Smooth muscle cell of bladder (primary cell): ENCODE measurements around the gene NFATC2. TPM values are rescaled to one million over a fixed set of nuclear protein-coding genes. Genes with fewer than 3 reads are reported as not detected.

Experiments
- total RNA-seq: library from RNA; depleted of rRNA; stranded (reverse); fragments of >200 nt; gene quantifications from 2 replicates; pipeline ENCODE4 v1.2.3, GENCODE V29; 2014

The NFATC2 gene
- total RNA-seq, result under 0.01 TPM in 2 replicates

DNA sequence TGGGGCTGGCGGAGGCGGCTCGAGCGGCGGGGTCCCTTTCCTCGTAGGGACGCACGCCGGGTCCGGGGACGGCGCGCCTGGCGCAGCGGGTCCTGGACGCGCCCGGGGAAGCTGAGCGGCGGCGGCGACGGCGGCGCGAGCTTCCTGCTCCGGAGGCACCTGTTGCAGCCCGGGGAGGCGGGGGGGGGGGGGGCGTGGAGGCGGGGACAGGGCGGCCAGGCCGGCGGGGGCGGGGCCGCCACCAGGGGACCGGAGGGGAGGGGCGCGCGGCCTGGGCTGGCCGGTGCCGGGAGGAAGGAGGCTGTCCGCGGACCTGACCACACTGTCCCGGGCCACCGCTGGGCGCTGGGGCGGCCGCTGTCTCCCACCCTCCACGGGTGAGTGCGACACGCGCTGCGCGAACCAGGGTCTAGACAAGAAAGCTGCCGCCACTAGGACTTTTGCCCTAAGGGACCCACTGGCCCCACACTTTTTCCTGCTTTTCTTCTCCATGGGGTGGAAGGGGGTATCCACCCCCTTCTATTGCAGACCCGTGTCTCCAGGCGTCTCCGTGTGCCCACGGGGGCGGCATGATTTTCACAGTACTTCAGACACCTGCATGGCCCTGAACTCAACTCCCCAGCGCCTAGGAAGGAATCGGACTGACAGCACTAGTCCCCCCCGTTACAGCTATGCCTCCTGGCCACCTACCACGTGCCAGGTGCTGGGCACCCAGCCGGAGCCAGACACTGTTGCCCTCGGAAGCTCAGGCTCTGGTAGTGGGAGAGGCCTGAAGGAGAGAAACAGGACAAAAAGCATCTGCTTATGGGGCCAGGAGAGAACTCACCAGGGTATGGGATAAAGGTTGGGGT lies at the start of gene NFATC2:
Gene NFATC2, minus strand, starts transcription at position 149 of the 851 bp plus-strand sequence. CDS start 220 bp downstream, outside the sequence.

Other genes with a start within 250 kb of the NFATC2 start
- gene ATP9A, start 225.7 kb upstream of the NFATC2 start, total RNA-seq, result 24.0 and 36.0 TPM in 2 replicates